Measurements from ENCODE around the gene MAST4. TPM values are rescaled to one million over a fixed set of nuclear protein-coding genes. Genes with fewer than 3 reads are reported as not detected.

Gene MAST4
- polyA plus RNA-seq, 1 donor (not counting 4 experiments of a cell fraction or from before 2014, with no cell fraction given) = 19.8 TPM

GRCh38 chr5:66660396-66660795, 64.2 kb downstream of the MAST4 start:
- H3K9me3 ChIP-seq (ENCODE audit: control insufficient read depth, low read depth, low read length) = no peaks in the 10 kb centered on the region
- dilution Hi-C loops (cut with MboI; ENCODE audit: extremely low pct_ligation_motif_present, low sequenced_read_pairs) = no loop called here
- H3K4me3 ChIP-seq (ENCODE audit: control insufficient read depth in 2 of 3, extremely low read depth in 1 of 3, insufficient read depth in 2 of 3, low read depth in 1 of 3, low read length in 3 of 3) = no peak overlapping the region
- H4K20me1 ChIP-seq (ENCODE audit: control insufficient read depth, extremely low read depth, insufficient read depth, low read length) = no peaks in the 10 kb centered on the region
- H3K79me2 ChIP-seq (ENCODE audit: control insufficient read depth, insufficient read depth, low read length) = no peaks in the 10 kb centered on the region
- TF ChIP-seq CTCF (optimal IDR thresholded peaks at IDR 0.05 in 1 of 3, IDR thresholded peaks at IDR 0.05 in 1 of 3, conservative IDR thresholded peaks at IDR 0.05 in 1 of 3; ENCODE audit: extremely low read depth in 1 of 3, insufficient read depth in 2 of 3, low read length in 3 of 3) (no peak), EZH2 (IDR thresholded peaks at IDR 0.05; ENCODE audit: low read length) (no peak)
- H3K27me3 ChIP-seq (ENCODE audit: control insufficient read depth, extremely low read depth, insufficient read depth, low read length) = no peaks in the 10 kb centered on the region
- H3K4me2 ChIP-seq (ENCODE audit: control insufficient read depth, extremely low read depth, insufficient read depth, low read depth, low read length) = no peak overlapping the region
- H3K4me1 ChIP-seq (ENCODE audit: control insufficient read depth, extremely low read depth, insufficient read depth, low read length) = peaks cover 3% of the 10 kb centered on the region
- no peaks in the 10 kb centered on the region for H3K9me1 ChIP-seq (ENCODE audit: control insufficient read depth, extremely low read depth, insufficient read depth, low read length)
- FAIRE-seq = no peak
- no peak for DNase-seq (ENCODE audit: low read depth, low spot score)
- H3K36me3 ChIP-seq (ENCODE audit: control insufficient read depth in 2 of 2, extremely low read depth in 1 of 2, insufficient read depth in 2 of 2, low read length in 2 of 2) = no peaks in the 10 kb centered on the region
- no peak overlapping the region for H2AFZ ChIP-seq (ENCODE audit: control insufficient read depth, low read length)
- no peak overlapping the region for H3K9ac ChIP-seq (ENCODE audit: control insufficient read depth, extremely low read depth, insufficient read depth, low read length)
- H3K27ac ChIP-seq (ENCODE audit: control insufficient read depth, insufficient read depth, low read length) = no peak overlapping the region

DNA sequence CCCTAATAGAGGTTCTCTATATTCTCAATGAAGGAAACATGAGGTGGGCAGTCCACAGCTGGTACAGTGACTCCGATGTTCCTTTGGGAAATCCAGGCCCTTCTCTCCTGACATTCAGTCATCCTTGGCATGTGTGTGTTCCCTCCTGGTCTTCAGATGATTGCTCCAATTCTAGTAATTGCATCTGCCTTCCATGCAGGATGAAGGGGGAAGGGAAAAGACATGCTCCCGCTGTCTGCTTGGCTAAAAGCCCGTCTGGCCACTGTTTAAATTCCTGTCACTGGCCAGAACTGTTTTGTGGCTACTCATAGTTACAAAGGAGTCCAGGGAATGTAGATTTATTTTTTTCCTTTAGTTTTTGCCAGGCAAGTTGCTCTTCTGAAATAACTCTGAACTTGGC, 65.0 kb downstream of the MAST4 start:
- dilution Hi-C loops (cut with MboI; ENCODE audit: extremely low pct_ligation_motif_present, low sequenced_read_pairs) = no loop called here
- H3K9ac ChIP-seq (ENCODE audit: control insufficient read depth, extremely low read depth, insufficient read depth, low read length) = no peak overlapping the region
- no peak overlapping the region for H3K27ac ChIP-seq (ENCODE audit: control insufficient read depth, insufficient read depth, low read length)
- no peak for FAIRE-seq
- no peak overlapping the region for H3K4me3 ChIP-seq (ENCODE audit: control insufficient read depth in 2 of 3, extremely low read depth in 1 of 3, insufficient read depth in 2 of 3, low read depth in 1 of 3, low read length in 3 of 3)
- no peak overlapping the region for H2AFZ ChIP-seq (ENCODE audit: control insufficient read depth, low read length)
- no peak overlapping the region for H3K4me2 ChIP-seq (ENCODE audit: control insufficient read depth, extremely low read depth, insufficient read depth, low read depth, low read length)
- no peaks in the 10 kb centered on the region for H4K20me1 ChIP-seq (ENCODE audit: control insufficient read depth, extremely low read depth, insufficient read depth, low read length)
- H3K9me3 ChIP-seq (ENCODE audit: control insufficient read depth, low read depth, low read length) = no peaks in the 10 kb centered on the region
- no peak for DNase-seq (ENCODE audit: low read depth, low spot score)
- H3K36me3 ChIP-seq (ENCODE audit: control insufficient read depth in 2 of 2, extremely low read depth in 1 of 2, insufficient read depth in 2 of 2, low read length in 2 of 2) = no peaks in the 10 kb centered on the region
- H3K27me3 ChIP-seq (ENCODE audit: control insufficient read depth, extremely low read depth, insufficient read depth, low read length) = no peaks in the 10 kb centered on the region
- no peaks in the 10 kb centered on the region for H3K79me2 ChIP-seq (ENCODE audit: control insufficient read depth, insufficient read depth, low read length)
- no peaks in the 10 kb centered on the region for H3K4me1 ChIP-seq (ENCODE audit: control insufficient read depth, extremely low read depth, insufficient read depth, low read length)
- TF ChIP-seq EZH2 (IDR thresholded peaks at IDR 0.05; ENCODE audit: low read length) (no peak), CTCF (optimal IDR thresholded peaks at IDR 0.05 in 1 of 3, IDR thresholded peaks at IDR 0.05 in 1 of 3, conservative IDR thresholded peaks at IDR 0.05 in 1 of 3; ENCODE audit: extremely low read depth in 1 of 3, insufficient read depth in 2 of 3, low read length in 3 of 3) (no peak)
- H3K9me1 ChIP-seq (ENCODE audit: control insufficient read depth, extremely low read depth, insufficient read depth, low read length) = no peaks in the 10 kb centered on the region

All from keratinocyte (primary cell).